ENCODE measurements around the gene KLK3.
A peak's percentile ranks its signal among the peaks of the same experiment; 100 is the strongest.
"Not testable (repeated sequence)": the region's sequence is repeated elsewhere in the genome, so short reads cannot be mapped to it uniquely, and the experiment has no call there.

KLK3 gene

DNA sequence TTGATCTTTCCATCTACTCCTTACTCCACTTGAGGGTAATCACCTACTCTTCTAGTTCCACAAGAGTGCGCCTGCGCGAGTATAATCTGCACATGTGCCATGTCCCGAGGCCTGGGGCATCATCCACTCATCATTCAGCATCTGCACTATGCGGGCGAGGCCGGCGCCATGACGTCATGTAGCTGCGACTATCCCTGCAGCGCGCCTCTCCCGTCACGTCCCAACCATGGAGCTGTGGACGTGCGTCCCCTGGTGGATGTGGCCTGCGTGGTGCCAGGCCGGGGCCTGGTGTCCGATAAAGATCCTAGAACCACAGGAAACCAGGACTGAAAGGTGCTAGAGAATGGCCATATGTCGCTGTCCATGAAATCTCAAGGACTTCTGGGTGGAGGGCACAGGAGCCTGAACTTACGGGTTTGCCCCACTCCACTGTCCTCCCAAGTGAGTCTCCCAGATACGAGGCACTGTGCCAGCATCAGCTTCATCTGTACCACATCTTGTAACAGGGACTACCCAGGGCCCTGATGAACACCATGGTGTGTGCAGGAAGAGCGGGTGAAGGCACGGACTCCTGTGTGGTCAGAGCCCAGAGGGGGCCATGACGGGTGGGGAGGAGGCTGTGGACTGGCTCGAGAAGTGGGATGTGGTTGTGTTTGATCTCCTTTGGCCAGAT, 15.8 kb downstream of the KLK3 start:
- no peak for DNase-seq

DNA sequence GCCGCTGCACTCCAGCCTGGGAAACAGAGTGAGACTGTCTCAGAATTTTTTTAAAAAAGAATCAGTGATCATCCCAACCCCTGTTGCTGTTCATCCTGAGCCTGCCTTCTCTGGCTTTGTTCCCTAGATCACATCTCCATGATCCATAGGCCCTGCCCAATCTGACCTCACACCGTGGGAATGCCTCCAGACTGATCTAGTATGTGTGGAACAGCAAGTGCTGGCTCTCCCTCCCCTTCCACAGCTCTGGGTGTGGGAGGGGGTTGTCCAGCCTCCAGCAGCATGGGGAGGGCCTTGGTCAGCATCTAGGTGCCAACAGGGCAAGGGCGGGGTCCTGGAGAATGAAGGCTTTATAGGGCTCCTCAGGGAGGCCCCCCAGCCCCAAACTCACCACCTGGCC, 18.3 kb downstream of the KLK3 start, which contains the start of gene KLK2:
KLK2 (plus strand) TSS at position 384 of the 400 bp plus-strand sequence. CDS start 35 bp downstream, outside the sequence.
- DNase-seq: no peak

DNA sequence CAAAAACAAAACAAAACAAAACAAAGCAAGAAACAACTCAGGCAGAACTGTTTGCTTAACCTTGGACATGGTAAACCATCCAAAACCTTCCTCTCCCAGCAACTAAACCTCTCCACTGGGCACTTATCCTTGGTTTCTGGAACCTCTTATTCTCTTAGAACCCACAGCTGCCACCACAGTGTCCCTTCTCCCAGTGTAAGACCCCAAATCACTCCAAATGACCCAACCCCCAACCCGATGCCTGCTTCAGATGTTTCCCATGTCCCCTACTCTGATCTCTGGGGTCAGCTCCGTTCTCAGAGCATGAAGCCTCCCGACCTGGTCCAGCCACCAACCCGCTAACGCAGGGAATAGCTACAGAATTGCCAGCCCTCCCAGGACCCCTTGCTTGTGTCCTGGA, 19.5 kb downstream of the KLK3 start:
- no peak for DNase-seq

DNA sequence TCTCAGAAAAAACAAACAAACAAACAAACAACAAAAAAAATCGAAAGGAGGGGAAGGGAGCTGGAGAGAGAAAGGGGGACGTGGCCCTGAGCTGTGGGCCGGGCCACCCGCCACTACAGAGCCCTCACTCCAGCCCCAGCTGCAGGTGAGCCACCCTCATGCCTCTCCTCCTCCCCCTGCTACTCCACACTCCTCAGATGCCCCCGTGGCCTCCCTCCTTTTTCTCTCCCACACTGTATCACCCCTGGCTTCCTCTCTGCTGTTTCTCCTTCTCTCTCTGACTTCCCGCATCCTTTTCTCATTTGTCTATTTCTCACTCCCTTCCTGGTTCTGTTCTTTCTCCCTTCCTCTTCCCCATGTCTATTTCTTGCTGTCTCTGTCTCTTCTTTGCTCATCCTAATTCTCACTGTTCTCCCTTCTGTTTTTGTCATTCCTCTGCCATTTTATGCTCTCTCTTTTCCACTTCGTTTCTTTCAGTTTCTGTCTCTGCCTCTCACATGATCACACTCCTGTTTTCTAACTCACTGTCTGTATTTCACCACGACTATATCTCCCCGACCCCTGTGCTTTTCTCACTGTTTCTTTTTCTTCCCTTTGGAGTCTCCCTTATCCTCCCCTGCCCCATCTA, 21.2 kb downstream of the KLK3 start:
- no peak for DNase-seq

DNA sequence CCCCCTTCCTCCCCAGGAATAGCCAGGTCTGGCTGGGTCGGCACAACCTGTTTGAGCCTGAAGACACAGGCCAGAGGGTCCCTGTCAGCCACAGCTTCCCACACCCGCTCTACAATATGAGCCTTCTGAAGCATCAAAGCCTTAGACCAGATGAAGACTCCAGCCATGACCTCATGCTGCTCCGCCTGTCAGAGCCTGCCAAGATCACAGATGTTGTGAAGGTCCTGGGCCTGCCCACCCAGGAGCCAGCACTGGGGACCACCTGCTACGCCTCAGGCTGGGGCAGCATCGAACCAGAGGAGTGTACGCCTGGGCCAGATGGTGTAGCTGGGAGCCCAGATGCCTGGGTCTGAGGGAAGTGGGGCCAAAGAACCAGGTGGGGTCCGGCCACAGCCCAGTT, 21.7 kb downstream of the KLK3 start:
- DNase-seq: no peak

DNA sequence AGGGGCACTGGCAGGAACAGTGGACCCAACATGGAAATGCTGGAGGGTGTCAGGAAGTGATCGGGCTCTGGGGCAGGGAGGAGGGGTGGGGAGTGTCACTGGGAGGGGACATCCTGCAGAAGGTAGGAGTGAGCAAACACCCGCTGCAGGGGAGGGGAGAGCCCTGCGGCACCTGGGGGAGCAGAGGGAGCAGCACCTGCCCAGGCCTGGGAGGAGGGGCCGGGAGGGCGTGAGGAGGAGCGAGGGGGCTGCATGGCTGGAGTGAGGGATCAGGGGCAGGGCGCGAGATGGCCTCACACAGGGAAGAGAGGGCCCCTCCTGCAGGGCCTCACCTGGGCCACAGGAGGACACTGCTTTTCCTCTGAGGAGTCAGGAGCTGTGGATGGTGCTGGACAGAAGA, 22.6 kb downstream of the KLK3 start:
- no peak for DNase-seq

DNA sequence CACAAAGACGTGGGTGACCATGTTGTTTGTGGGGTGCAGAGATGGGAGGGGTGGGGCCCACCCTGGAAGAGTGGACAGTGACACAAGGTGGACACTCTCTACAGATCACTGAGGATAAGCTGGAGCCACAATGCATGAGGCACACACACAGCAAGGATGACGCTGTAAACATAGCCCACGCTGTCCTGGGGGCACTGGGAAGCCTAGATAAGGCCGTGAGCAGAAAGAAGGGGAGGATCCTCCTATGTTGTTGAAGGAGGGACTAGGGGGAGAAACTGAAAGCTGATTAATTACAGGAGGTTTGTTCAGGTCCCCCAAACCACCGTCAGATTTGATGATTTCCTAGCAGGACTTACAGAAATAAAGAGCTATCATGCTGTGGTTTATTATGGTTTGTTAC, 24.1 kb downstream of the KLK3 start:
- DNase-seq: no peak

DNA sequence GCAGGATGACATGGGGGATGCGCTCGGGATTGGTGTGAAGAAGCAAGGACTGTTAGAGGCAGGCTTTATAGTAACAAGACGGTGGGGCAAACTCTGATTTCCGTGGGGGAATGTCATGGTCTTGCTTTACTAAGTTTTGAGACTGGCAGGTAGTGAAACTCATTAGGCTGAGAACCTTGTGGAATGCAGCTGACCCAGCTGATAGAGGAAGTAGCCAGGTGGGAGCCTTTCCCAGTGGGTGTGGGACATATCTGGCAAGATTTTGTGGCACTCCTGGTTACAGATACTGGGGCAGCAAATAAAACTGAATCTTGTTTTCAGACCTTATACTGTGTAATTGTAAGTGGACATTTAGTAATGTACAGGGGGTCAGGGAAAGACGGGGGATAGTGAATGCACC, 25.5 kb downstream of the KLK3 start:
- DNase-seq: no peak

DNA sequence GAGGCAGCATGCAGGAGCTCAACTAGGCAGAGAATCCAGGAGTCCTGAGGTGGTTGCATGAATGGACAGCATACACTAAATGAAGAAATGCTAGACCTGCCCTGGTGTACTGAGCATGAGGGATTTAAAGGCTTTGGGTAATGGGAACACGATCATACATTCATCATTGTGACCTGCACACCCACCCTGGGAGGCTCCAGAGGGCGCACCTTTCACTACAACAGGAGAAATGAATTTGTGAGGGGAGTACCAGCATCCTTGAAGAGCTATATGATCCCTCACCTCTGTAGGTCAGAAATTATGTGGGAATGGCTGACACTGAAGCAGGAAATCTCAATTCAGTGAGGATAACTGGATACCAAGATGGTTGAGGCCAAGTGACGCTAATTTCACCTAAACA, 27.5 kb downstream of the KLK3 start:
- DNase-seq: no peak

DNA sequence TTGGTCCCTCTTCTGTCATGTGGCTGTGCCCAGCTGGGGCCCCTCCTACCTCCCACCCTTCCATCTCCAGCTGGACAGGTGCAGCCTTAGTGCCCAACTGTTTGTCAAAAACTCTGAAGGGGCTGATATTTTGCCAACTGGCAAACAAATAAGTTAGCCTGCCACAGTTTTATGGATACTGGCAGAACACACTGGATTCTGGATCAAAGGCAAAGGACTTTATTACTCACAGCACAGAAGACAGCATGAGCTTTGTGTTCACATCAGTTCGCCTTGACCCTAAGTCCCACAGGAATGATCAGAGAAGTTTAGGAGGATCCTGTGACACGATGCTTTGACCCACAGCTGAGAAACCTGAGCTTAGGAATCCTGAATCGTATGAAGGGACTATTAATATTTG, 34.9 kb downstream of the KLK3 start:
- DNase-seq: no peak

DNA sequence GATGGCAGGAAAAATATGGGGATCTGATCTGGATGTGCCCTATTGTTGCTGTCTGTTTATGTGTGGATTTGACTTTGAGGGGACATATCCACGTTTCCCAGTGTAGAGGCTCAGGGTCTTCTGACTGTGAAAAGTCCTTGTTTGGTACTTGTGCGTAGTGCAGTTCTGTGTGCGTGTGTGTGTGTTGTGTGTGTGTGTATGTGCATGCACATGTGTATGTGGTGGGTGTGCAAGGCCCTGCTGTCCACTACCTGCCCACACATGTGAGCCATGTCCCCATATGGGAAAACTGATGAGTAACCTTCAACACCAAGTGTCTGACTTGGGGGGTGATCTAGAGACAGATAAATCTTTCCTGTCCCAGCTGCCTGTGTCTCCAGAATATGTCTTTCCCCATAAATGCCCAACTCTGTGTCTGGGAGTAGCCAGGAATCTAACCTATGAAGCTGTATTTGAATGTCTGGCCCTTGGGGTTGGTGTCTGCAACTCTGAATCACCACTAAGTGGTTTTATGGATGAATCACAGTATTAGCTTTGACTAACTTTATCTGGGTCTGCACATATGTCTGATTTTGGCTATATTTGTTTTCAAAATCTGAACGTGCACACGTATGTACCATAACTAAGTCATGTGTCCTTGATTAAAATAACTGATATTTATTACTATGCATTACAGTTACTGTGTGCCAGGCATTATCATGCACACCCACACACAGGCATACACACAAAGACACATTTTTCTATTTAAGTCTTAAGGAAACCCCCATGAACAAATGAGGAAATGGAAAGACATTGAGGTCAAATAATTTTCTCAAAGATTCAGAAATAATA, 35.9 kb downstream of the KLK3 start:
- no peak for DNase-seq

DNA sequence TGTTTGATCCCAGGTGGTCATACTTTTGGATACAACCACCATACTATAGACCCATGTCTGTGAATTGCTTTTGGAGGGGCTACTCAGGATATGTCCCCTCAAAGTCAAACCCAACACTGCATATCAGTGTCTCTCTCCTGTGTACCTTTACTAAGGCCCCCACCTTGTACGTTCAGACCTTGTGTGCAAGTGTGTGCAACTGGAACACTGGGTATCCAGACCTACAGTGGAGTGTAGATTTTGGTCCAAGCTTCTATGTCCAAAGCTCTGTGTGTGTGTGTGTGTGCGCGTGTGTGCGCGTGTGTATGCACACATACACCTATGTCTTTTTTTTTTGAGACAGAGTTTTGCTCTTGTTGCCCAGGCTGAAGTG, 36.5 kb downstream of the KLK3 start:
- DNase-seq: no peak

DNA sequence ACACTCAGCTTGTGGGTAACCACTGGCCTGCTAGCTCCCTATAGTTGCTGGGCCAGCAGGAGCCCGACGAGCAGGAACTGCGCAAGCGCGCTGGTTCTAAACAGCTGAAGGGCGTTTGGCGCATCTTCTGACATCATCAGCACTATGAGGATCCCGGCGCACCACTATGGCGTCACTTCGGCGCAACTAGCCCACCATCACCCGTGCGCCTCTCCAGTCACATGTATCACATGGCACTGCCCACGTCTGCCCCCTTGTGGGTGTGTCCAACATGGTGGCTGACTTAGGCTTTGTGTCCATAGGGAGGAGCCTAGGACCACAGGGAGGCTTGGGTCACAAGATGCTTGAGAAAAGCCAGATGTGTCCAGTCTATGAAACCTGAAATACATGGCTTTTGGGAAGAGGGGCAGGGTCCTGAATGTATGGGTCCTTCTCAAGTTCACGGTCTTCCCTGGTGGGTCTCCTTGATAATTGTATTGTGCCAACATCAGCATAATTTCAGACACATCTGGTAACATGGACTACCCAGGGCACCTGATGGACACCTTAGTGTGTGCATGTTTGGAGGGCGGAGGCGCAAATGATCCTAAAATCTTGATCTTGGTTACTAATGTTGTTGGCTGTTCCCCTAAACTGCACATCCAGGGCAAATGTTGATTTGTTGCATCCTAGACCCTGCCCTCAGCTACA, 38.5 kb downstream of the KLK3 start:
- no peak for DNase-seq

DNA sequence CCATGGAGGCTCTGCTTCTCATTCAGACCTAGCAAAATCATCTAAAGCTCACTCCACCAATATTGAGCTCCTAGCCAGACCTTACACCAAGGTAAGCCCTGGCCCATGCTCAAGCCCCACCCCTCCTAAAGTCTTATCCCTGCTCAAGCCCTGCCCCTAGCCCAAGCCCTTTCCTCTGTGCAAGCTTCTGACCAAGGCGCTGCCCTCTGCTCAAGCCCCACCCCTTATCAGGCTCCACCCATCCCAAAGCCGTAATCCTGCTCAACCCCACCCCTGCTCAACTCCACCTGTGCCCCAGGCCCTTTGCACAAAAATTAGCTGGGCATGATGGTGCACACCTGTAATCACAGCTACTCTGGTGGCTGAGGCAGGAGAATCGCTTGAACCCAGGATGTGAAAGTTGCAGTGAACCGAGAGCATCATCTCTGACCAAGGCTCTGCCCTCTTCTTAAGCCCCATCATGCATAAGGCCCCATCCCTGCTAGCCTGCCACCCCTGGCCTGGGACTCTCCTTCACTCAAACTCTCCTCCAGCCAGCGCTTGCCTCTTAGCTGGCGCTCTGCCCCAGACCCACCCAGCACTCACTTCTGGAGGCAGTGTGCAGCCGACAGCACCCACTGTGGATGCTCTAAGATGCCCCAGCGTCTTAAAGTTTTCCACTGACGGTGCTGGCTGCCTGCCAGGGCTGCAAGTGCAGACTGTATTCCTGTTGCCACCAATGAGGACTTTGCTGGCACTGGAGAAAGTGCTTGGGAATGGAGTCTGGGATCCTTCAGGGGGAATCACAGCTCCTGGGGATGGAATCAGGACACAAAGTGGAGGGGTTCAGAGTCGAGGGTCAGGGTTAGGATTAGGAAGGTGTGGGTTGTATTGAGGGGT, 40.0 kb downstream of the KLK3 start:
- DNase-seq: no peak

DNA sequence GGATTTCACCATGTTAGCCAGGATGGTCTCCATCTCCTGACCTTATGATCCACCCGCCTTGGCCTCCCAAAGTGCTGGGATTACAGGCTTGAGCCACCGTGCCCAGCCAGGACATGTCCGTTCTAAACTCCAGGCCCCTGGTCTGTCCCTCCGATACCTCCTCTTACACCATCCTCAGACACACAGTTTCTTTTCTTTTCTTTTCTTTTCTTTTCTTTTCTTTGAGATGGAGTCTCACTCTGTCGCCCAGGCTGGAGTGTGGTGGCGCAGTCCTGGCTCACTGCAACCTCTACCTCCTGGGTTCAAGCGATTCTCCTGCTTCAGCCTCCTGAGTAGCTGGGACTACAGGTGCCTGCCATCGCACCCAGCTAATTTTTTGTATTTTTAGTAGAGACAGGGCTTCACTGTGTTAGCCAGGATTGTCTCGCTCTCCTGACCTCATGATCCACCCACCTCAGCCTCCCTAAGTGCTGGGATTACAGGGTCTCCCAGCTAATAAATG, 41.4 kb downstream of the KLK3 start:
- not testable (repeated sequence) for DNase-seq

DNA sequence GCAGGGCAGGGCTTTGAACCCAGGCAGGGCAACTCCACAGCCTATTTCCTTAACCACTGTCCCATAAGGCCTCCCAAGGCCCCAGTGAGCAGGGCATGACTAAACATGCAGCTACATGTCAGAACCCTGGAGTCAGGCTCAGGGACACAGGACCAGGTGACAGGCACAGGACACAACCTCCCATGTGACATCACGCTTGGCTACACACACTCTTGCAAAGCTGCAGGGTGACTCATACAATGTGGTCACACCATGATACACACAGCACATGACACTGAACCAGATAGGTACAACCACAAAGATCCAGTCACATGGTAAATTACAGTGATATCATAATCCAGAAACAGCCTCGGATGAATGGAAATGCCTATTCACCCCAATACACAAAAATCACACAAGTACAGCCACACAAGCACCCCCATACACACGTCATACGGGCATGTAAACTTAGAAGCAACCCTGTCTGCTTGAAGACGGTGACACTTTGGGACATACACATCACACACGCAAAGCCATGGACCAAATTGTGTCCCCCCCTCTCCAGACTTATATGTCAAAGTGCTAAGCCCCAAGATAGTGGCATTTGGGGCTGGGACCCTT, 42.0 kb downstream of the KLK3 start:
- peak; percentile 4 for DNase-seq

DNA sequence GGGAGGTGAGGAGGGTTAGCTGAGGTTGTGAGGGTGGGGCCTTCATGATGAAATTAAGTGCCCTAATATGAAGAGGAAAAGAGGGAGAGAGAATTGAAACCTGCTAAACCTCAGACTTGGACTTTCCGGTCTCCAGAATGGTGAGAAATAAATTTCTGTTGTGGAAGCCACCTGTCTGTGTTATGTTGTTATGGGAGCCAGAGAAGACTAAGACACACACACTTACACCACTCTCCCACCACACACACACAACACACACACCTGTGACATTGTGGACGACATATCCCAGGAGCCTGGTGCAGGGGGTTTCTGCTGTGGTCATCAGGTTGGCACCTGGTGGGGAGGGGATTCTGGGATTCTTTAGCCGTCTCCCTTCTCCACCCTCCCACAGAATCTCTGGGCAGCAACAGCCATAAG, 42.5 kb downstream of the KLK3 start:
- DNase-seq: no peak

DNA sequence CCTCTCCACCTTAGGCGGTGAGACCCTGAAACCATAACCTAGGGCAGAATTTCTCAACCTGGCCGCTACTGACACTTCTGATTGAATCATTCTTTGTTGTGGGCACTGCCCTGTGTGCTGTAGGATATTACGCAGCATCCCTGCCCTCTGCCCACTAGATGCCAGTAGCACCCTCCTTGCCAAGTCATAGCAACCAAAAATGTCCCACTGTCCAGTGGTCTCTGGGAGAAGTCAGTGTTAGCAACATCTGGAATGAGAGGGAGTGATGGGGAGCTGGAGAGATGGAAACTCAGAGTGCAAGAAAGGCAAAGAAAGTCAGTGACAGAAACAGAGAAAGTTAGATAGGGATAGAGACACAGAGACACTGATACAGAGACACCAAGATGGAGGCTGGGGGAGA, 42.9 kb downstream of the KLK3 start:
- no peak for DNase-seq

DNA sequence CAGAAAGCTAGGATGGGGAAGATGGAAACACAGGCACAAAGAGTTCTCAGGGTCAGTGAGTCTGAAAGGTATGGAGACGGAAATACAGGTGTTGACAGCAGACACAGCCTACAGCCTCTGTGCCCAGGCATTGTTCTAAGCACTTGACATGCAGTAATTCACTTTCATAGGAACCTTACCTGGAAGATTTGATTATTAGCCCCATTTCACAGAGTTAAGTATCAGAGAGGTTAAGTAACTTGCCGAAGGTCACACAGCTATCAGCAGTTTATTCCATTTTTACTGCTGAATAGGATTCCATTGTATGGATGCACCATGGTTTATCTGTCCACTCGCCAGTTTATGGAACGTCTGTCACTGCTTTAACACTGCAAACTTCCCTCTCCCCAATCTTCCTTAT, 43.3 kb downstream of the KLK3 start:
- no peak for DNase-seq

DNA sequence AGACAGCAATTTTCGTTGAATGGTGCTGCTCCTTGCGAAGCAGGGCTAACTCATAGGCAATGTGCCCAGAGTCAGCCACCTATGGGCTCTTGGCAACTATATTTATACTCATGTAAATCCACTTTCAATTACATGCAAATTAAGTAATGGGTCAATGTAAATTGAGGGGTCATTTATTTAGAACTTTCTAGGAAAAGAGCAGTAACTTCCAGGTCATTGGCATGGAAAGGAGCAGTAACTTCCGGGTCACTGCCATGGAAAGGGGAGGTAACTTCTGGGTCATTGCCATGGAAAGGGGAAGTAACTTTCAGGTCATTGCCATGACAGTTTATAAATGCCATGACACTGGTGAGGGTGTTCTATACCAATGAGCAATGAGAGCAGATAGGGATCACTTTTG, 44.9 kb downstream of the KLK3 start:
- DNase-seq: peak; percentile 28

DNA sequence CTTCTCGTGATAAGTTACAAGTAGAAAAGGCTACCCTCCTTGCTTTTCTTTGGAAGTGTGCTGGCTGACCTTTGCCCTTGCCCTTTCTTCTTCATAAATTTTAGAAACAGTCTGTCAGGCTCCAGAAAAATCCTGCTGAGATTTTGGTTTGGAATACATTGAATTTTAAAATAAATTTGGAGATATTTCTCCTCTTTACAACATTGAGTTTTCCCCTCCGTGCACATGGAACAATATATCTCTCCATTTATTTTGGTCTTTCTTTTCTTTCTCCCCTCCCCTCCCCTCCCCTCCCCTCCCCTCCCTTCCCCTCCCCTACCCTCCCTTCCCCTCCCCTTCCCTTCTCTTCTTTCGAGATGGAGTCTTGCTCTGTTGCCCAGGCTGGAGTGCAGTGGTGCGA, 47.9 kb downstream of the KLK3 start:
- DNase-seq: no peak

DNA sequence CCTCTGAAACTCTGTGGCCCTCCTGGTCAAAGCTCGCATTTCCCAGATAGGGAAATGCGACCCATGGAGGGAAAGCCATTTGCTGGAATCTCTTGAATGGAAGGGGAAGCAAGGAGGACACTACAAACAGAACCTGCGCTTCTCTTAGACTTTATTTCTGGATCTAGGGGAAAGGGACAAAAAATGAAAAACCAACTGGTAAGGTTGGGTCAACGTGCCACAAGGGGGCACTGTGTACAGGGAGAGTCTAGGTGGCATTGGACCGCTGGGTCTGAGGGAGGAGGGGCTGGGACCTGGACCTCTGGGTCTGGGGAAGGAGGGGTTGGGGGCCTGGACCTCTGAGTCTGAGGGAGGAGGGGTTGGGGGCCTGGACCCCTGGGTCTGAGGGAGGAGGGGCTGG, 51.5 kb downstream of the KLK3 start:
- no peak for DNase-seq

All from GF-D8 (cell line).